Epithelial cell of esophagus (primary cell): ENCODE measurements around the gene TIMD4.

ENCODE experiments used
- DNase-seq: peaks from one replicate; pipeline ENCODE4 v3.0.0; 2010; ENCODE audit warnings: low read depth
- H3K4me3 ChIP-seq: 2 replicates; pipeline ENCODE4 v1.5.1; 2011; ENCODE audit warnings: mild to moderate bottlenecking, low read length, control low read depth
- TF ChIP-seq, protein P1 (sequence below): IDR thresholded peaks from 2 replicates; pipeline ENCODE4 v1.5.1; 2011; ENCODE audit warnings: low read depth, mild to moderate bottlenecking, low read length, control low read depth, inconsistent platforms; ENCODE audit not compliant: insufficient read depth; ENCODE audit errors: missing control alignments

The TIMD4 gene

GRCh38 chr5:156922207-156922792, 40.7 kb downstream of the TIMD4 start:
- H3K4me3 ChIP-seq: no peak overlapping the region
- DNase-seq: no peak
- TF ChIP-seq, protein P1, sequence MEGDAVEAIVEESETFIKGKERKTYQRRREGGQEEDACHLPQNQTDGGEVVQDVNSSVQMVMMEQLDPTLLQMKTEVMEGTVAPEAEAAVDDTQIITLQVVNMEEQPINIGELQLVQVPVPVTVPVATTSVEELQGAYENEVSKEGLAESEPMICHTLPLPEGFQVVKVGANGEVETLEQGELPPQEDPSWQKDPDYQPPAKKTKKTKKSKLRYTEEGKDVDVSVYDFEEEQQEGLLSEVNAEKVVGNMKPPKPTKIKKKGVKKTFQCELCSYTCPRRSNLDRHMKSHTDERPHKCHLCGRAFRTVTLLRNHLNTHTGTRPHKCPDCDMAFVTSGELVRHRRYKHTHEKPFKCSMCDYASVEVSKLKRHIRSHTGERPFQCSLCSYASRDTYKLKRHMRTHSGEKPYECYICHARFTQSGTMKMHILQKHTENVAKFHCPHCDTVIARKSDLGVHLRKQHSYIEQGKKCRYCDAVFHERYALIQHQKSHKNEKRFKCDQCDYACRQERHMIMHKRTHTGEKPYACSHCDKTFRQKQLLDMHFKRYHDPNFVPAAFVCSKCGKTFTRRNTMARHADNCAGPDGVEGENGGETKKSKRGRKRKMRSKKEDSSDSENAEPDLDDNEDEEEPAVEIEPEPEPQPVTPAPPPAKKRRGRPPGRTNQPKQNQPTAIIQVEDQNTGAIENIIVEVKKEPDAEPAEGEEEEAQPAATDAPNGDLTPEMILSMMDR: no peak

DNA sequence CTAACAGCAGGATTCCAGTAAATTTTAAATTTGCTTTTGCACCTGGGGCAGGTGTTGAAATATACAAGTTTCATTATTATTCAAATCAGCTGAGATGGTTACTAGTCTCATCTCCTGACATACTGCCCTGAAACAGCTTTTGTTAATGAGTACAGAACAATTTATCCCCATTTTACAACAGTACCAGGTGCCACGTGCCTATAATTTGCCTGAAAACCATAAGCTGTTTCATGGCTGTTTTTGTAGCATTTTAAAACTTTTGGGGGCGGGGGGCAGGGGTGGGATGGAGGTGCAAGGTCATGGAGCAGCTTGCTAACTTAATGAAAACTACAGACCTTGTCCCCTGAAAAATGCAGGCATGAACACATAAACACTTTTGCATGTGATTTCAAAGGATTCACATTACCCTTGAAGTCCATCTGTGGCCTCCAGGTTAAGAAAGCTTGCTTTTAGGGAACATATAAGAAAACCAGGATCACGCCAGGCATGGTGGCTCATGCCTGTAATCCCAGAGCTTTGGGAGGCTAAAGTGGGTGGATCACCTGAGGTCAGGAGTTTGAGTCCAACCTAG, 42.1 kb downstream of the TIMD4 start:
- no peak overlapping the region for H3K4me3 ChIP-seq
- TF ChIP-seq, protein P1: no peak
- no peak for DNase-seq

GRCh38 chr5:156920042-156920860, 42.8 kb downstream of the TIMD4 start:
- TF ChIP-seq, protein P1: no peak
- no peak for DNase-seq
- no peak overlapping the region for H3K4me3 ChIP-seq

GRCh38 chr5:156918311-156918845, 44.6 kb downstream of the TIMD4 start:
- H3K4me3 ChIP-seq: no peak overlapping the region
- TF ChIP-seq, protein P1: no peak
- DNase-seq: no peak

GRCh38 chr5:156914371-156914737, 48.7 kb downstream of the TIMD4 start:
- TF ChIP-seq, protein P1: no peak
- no peak for DNase-seq
- no peak overlapping the region for H3K4me3 ChIP-seq

DNA sequence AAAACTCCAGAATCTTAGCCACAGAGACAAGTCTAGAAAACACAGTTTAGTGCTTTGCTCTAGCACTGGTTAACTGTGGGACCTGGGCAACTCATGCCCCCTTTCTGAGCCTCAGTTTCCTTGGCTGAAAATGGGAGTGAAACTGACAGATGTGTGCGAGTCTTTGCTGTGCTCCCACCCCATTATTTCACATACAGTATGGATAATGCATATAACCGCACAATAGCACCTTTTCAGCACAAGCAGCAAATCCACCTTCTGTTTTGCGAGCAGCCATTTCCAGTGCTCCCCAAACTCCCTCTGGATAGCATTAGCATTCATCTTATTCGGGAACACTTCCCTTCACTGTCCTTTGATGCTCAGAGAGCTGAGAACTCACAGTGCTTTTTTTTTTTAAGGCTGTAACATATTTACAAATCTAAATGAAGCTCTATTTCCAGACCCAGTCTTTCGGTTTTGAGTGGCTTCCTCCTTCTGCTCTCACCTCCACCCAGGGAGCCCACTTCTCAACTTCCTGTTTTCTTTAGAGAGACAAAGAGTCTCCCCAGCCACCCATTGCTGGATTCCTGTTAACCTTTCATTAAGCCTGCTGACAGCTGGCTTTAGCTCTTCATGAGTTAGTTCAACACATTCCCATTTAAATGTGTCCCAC, 49.2 kb downstream of the TIMD4 start:
- H3K4me3 ChIP-seq: no peak overlapping the region
- TF ChIP-seq, protein P1: no peak
- no peak for DNase-seq
